ENCODE measurements around the gene IRS1.

Gene IRS1

DNA sequence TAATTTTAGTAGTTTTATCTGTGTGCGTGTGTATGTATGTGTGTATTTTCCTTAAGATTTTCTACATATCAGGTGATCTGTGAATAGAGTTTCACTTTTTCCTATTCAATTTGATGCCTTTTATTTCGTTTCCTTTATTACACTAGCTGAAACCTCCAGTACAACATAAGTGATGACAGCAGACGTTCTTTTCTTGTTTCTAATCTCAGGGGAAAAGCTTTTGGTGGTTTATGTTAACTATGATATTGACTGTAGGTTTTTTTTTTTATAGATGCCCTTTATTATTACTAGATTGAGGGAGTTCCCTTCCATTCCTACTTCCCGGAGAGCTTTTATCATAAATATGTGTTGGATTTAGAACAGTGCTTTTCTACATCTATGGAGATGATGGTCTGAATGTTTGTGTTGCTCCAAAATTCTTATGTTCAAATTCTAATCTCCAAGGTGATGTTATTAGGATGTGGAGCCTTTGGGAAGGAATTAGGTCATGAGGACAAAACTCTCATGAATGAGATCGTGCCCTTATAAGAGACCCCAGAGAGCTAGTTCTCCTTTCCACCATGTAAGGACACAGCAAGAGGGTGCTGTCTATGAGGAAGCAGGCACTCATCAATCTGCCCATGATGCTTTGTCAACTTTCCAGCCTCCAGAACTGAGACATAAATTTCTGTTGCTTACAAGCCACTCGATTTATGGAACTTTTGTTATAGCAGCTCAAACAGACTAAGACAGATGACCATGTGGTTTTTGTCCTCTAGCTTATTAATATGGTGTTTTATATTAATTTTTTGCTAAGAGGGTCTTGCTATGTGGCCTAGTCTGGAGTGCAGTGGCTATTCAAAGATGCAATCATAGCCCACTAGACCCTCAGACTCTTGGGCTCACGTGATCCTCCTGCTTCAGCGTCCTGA, 30.4 kb upstream of the IRS1 start:
- Histone ChIP-seq H3K27me3 (ENCODE audit: insufficient read depth, low read depth) (no peaks in the 10 kb centered on the region), H3K79me2 (ENCODE audit: insufficient read depth, low read depth) (peaks cover 8% of the 10 kb centered on the region), H4K20me1 (ENCODE audit: insufficient read depth) (no peaks in the 10 kb centered on the region), H3K36me3 (ENCODE audit: insufficient read depth) (no peaks in the 10 kb centered on the region), H3K4me3 (IDR thresholded peaks at IDR 0.05; ENCODE audit: insufficient read depth, low read depth, low read length) (no peak overlapping the region), H3K9ac (no peak overlapping the region), H3K27ac (no peak overlapping the region), H3K4me2 (no peak overlapping the region), H2AFZ (ENCODE audit: low read depth) (no peak overlapping the region), H3K4me1 (ENCODE audit: low read depth, poor library complexity, severe bottlenecking) (peaks cover 12% of the 10 kb centered on the region)
- TF ChIP-seq, protein P1, sequence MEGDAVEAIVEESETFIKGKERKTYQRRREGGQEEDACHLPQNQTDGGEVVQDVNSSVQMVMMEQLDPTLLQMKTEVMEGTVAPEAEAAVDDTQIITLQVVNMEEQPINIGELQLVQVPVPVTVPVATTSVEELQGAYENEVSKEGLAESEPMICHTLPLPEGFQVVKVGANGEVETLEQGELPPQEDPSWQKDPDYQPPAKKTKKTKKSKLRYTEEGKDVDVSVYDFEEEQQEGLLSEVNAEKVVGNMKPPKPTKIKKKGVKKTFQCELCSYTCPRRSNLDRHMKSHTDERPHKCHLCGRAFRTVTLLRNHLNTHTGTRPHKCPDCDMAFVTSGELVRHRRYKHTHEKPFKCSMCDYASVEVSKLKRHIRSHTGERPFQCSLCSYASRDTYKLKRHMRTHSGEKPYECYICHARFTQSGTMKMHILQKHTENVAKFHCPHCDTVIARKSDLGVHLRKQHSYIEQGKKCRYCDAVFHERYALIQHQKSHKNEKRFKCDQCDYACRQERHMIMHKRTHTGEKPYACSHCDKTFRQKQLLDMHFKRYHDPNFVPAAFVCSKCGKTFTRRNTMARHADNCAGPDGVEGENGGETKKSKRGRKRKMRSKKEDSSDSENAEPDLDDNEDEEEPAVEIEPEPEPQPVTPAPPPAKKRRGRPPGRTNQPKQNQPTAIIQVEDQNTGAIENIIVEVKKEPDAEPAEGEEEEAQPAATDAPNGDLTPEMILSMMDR (conservative IDR thresholded peaks at IDR 0.05; ENCODE audit: low read depth, low read length): no peak

DNA sequence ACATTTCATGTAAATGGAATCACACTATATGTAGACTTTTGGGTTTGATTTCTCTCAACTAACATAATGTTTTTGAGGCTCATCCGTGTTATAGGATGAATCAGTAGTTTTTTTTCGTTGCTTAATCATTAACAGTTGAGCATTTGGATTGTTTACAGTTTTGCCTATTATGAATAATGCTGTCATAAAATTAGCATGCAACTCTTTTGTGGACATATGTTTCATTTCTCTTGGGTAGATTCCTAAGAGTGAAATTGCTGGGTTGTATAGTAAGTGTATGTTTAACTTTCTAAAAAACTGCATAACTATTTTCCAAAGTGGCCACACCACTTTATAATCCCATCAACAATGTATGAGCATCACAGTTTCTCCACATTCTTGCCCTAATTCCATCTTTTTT, 28.6 kb upstream of the IRS1 start:
- H3K4me2 ChIP-seq: no peak overlapping the region
- TF ChIP-seq, protein P1 (conservative IDR thresholded peaks at IDR 0.05; ENCODE audit: low read depth, low read length): no peak
- H2AFZ ChIP-seq (ENCODE audit: low read depth): no peak overlapping the region
- H3K27ac ChIP-seq: no peak overlapping the region
- no peak overlapping the region for H3K4me3 ChIP-seq (IDR thresholded peaks at IDR 0.05; ENCODE audit: insufficient read depth, low read depth, low read length)
- H3K4me1 ChIP-seq (ENCODE audit: low read depth, poor library complexity, severe bottlenecking): no peaks in the 10 kb centered on the region
- no peaks in the 10 kb centered on the region for H3K36me3 ChIP-seq (ENCODE audit: insufficient read depth)
- H3K9ac ChIP-seq: no peak overlapping the region
- H3K27me3 ChIP-seq (ENCODE audit: insufficient read depth, low read depth): no peaks in the 10 kb centered on the region
- H3K79me2 ChIP-seq (ENCODE audit: insufficient read depth, low read depth): no peaks in the 10 kb centered on the region
- no peaks in the 10 kb centered on the region for H4K20me1 ChIP-seq (ENCODE audit: insufficient read depth)

DNA sequence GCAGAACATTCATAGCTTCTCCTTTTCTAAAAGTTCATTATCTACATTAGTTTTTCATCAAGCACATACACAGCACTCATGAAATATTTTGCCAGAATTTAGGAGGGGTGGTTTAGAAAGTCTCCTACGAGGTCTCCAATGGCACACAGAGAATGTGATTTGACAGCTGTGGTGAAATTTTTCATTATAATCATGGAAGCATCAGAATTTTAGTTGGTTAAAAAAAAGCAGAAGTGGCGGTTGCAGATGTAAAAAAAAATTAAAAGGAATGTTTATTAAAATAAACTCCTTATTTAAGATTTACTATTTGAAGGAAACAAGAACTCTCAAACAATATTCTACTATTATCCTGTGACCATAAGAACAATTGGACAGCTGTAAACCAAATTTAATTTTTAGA, 25.4 kb upstream of the IRS1 start:
- Histone ChIP-seq H4K20me1 (ENCODE audit: insufficient read depth) (no peaks in the 10 kb centered on the region), H3K27me3 (ENCODE audit: insufficient read depth, low read depth) (no peaks in the 10 kb centered on the region), H3K9ac (no peak overlapping the region), H3K4me2 (no peak overlapping the region), H2AFZ (ENCODE audit: low read depth) (no peak overlapping the region), H3K4me1 (ENCODE audit: low read depth, poor library complexity, severe bottlenecking) (no peaks in the 10 kb centered on the region), H3K27ac (no peak overlapping the region), H3K4me3 (IDR thresholded peaks at IDR 0.05; ENCODE audit: insufficient read depth, low read depth, low read length) (no peak overlapping the region), H3K36me3 (ENCODE audit: insufficient read depth) (no peaks in the 10 kb centered on the region), H3K79me2 (ENCODE audit: insufficient read depth, low read depth) (no peaks in the 10 kb centered on the region)
- TF ChIP-seq, protein P1 (conservative IDR thresholded peaks at IDR 0.05; ENCODE audit: low read depth, low read length): no peak

DNA sequence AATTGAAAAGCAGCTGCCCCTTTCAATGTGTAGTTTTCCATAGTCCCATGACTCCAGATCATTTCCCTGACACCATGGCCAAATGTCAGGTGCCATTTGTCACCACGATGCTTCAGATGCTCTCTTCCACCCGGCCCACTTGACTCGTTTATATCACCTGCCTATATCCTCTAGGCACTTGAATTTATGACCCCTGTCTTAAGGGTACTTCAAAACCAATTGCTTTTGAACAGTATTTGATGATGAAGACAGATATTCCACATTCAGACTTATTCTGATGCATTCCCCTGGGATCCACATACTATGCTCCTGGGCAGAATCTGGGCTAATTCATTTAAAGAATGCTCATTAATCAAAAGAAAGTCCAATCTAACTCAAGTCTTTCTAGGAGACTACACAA, 19.3 kb upstream of the IRS1 start:
- Histone ChIP-seq H3K27me3 (ENCODE audit: insufficient read depth, low read depth) (no peaks in the 10 kb centered on the region), H3K4me2 (no peak overlapping the region), H3K9ac (no peak overlapping the region), H3K4me3 (IDR thresholded peaks at IDR 0.05; ENCODE audit: insufficient read depth, low read depth, low read length) (no peak overlapping the region), H4K20me1 (ENCODE audit: insufficient read depth) (no peaks in the 10 kb centered on the region), H3K36me3 (ENCODE audit: insufficient read depth) (no peaks in the 10 kb centered on the region), H3K79me2 (ENCODE audit: insufficient read depth, low read depth) (no peaks in the 10 kb centered on the region), H2AFZ (ENCODE audit: low read depth) (no peak overlapping the region), H3K27ac (no peak overlapping the region), H3K4me1 (ENCODE audit: low read depth, poor library complexity, severe bottlenecking) (no peaks in the 10 kb centered on the region)
- TF ChIP-seq, protein P1 (conservative IDR thresholded peaks at IDR 0.05; ENCODE audit: low read depth, low read length): no peak

Measured in KMS-11 (cell line).